ENCODE measurements around the gene TNRC6B. TPM values are rescaled to one million over a fixed set of nuclear protein-coding genes. Genes with fewer than 3 reads are reported as not detected.

TNRC6B gene
- total RNA-seq, 4 donors from 2014 or later = 10.5 to 76.0 (median 37.2) TPM

- Histone ChIP-seq H3K9me3 (no peaks in the 10 kb centered on the region), H3K36me3 (no peaks in the 10 kb centered on the region), H3K27ac (peak overlapping the region; percentile 84 to 87), H3K27me3 (no peaks in the 10 kb centered on the region), H3K4me1 (peaks cover 0 to 6% of the 10 kb centered on the region in 2 donors), H3K4me3 (no peak overlapping the region)
- intact Hi-C loops (cut with DNase I; ENCODE audit: low total_unique reads) = no loop called here
- TF ChIP-seq POLR2A (IDR thresholded peaks at IDR 0.05) = no peak
- TF ChIP-seq CTCF (IDR thresholded peaks at IDR 0.05) = no peak
- DNase-seq = no peak
These were observed 2.0 kb upstream of the TNRC6B start for GRCh38 chr22:40175611-40176244.

- no peaks in the 10 kb centered on the region for H3K27me3 ChIP-seq
- TF ChIP-seq POLR2A (IDR thresholded peaks at IDR 0.05) (no peak), CTCF (IDR thresholded peaks at IDR 0.05) (no peak)
- intact Hi-C loops (cut with DNase I; ENCODE audit: low total_unique reads) = no loop called here
- H3K4me3 ChIP-seq = peak overlapping the region; percentile 57 to 65
- no peaks in the 10 kb centered on the region for H3K9me3 ChIP-seq
- H3K4me1 ChIP-seq = peaks cover 0 to 11% of the 10 kb centered on the region in 2 donors
- H3K27ac ChIP-seq = peak overlapping the region; percentile 84 to 87
- H3K36me3 ChIP-seq = no peaks in the 10 kb centered on the region
- peak; percentile 65 to 74 for DNase-seq
These were observed 596 bp upstream of the TNRC6B start for GRCh38 chr22:40176921-40177737.

DNA sequence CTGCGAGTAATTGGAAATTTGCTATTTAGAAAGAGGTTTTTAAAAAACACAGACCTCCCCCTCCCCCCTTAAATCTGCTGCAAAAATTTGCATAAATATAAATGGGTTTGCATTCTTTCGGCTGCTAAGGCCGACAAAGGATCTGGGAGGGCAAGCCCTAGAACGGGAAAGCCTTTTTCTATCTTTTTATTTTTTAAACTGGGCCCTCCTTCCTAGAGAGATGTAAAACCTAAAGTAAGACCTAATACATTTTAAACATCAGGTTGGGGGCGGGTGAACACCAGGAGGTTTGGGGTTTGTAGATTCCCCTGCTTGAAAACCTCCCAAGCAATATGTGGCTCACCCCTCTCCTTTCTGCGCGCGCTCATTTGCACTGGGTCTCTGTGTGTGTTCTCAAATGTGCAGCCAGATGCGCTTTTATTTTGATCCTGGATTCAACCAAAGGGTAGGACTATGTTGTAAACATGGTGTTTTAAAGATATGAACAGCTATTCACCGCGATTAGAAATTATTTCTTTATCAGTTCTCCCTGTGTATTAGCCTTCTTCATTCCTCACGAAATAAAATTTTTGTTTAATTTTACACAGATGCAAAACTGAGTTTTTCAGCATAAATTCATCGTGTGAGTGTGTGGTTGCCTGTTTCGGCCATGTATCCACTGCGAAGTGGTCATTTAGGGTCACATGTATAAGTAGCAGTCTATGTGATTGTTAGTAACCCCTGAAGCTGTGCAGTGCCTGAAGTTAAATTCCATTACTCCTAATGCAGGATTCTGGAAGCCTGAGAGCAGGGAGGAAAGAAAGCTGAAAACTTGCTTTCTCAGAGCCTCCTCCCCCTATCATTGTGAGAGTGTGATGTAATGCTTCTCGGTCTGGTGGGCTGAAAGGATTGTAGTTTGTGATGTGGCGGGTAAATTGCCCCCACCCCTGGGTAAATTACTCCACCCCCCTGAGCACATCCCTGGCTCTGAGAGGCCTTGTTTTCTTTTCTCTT lies 988 bp downstream of the TNRC6B start:
- H3K27me3 ChIP-seq = no peaks in the 10 kb centered on the region
- DNase-seq = no peak
- H3K4me3 ChIP-seq = peak overlapping the region; percentile 57 to 65
- intact Hi-C loops (cut with DNase I; ENCODE audit: low total_unique reads) = no loop called here
- no peaks in the 10 kb centered on the region for H3K9me3 ChIP-seq
- H3K27ac ChIP-seq = peak overlapping the region; percentile 84 to 87
- no peaks in the 10 kb centered on the region for H3K36me3 ChIP-seq
- peaks cover 0 to 11% of the 10 kb centered on the region in 2 donors for H3K4me1 ChIP-seq
- peak in 1 of 2 donors; percentile 25 for TF ChIP-seq POLR2A (IDR thresholded peaks at IDR 0.05)
- TF ChIP-seq CTCF (IDR thresholded peaks at IDR 0.05) = no peak

- peak overlapping the region; percentile 84 to 87 for H3K27ac ChIP-seq
- no peak for TF ChIP-seq POLR2A (IDR thresholded peaks at IDR 0.05)
- no peak for TF ChIP-seq CTCF (IDR thresholded peaks at IDR 0.05)
- peak overlapping the region; percentile 57 to 65 for H3K4me3 ChIP-seq
- no peaks in the 10 kb centered on the region for H3K9me3 ChIP-seq
- peaks cover 0 to 11% of the 10 kb centered on the region in 2 donors for H3K4me1 ChIP-seq
- no peaks in the 10 kb centered on the region for H3K27me3 ChIP-seq
- intact Hi-C loops (cut with DNase I; ENCODE audit: low total_unique reads) = no loop called here
- no peaks in the 10 kb centered on the region for H3K36me3 ChIP-seq
- no peak for DNase-seq
These were observed 1.8 kb downstream of the TNRC6B start for GRCh38 chr22:40179526-40179925.
